GM21786 (cell line): ENCODE results near the gene NKPD1.

Experiments
- ATAC-seq: cut with Tn5 transposase; IDR thresholded peaks from one replicate; pipeline ENCODE4 v1.9.1; 2021; ENCODE audit not compliant: unreplicated experiment

The NKPD1 gene

DNA sequence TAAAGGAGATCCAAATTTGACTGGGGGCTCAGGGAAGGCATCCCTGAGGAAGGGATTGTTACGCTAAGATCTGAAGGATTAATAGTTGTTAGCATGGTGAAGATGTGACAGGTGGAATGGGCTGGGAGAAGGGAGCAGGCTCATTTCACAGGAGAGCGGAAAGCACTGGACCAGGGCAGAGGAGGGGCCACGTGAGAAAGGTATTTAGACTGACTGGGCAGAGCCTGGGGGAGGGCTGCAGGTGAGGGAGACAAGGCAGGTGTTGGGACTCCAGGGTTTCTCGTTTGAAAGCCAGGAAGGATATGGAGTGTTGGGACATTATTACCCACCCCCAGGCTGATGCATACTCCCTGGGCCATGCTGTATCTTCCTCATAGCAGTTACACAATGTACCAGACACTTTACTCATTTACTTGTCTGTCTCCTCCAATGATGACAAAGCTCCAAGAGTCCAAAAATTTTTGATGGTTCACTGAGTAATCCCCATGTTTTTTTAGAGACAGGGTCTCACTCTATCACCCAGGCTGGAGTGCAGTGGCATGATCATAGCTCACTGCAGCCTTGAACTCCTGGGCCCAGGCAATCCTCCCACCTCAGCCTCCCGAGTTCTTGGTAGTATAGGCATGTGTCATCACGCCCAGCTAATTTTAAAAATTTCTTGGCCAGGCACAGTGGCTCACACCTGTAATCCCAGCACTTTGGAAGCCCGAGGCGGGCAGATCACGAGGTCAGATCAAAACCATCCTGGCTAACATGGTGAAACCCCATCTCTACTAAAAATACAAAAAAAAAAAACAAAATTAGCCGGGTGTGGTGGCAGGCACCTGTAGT lies 14.9 kb upstream of the NKPD1 start:
- no peak for ATAC-seq

GRCh38 chr19:45173816-45174215 lies 13.0 kb upstream of the NKPD1 start:
- ATAC-seq = no peak

DNA sequence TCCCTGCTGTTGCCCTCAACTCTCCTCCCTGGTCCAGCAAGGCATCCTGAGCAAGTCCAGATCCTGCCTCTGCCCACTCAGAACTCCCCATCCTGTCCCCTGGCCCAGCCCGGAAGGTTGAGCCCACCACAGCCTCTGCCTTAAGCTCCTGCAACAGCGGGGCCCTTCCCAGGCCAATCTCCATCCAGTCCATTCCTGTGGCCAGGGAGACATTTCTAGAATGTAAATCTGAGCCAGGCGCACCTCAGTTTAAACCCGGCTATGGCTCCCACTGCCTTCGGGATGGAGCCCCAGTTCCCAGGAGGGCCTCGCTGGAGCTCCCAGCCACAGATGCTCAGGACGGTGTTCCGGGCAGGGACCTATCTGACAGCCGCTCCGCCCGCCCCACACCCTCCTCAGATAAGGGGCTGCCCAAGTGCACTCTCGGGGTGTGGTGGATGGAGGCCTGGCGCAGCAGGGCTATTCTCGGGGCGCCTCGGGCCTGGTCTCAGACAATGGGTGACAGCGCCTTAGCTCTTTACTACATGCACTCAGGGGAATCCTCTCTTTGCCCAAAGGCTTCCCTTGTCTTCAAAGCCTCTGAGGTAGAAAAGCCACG lies 11.9 kb upstream of the NKPD1 start:
- ATAC-seq = no peak

- no peak for ATAC-seq
These were observed 11.4 kb upstream of the NKPD1 start for GRCh38 chr19:45172173-45172572.

GRCh38 chr19:45171211-45171623 lies 10.4 kb upstream of the NKPD1 start:
- no peak for ATAC-seq

DNA sequence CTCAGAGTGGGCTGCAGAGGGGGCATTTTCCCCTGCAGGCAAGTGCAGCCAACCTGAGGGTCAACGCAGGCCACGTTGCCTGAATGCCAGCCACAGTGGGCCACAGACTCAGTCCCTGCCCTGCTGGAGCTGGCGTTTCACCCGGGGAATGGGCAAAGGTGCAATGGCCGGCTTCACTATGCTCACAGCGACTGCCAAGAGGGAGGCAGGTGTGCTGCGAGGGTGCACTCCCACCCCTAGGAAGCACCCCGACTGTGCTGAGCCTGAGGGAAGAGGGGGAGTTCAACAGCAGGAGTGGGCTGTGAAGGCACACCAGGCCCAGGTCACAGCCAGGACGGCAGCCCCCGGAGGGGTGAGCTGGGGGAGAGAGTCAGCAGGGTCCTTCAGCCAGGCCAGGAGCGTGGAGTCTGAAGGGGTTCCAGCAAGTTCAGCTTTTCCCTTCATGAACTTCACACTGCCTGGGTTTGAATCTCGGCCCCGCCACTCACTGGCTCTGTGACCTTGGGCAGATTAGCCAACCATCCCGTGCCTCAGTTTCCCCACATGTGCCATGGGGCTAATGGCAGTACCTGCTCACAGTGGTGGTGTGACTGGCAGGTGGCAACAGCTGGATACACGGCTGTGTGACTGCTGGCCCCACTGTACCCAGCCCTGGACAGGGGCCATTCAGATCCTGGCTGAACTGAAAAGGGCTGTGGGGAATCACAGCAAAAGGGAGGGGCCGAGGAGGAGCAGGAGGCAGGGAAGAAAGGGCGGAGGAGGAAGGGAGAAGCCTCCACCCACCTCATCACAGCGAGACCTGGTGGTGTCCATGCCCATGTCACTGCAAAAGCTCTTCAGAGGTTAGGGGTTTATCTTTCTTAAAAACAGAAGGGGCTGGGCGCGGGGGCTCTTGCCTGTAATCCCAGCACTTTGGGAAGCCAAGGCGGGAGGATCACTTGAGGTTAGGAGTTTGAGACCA lies 9.6 kb upstream of the NKPD1 start:
- no peak for ATAC-seq

- no peak for ATAC-seq
These were observed 8.8 kb upstream of the NKPD1 start for GRCh38 chr19:45169602-45170001.

DNA sequence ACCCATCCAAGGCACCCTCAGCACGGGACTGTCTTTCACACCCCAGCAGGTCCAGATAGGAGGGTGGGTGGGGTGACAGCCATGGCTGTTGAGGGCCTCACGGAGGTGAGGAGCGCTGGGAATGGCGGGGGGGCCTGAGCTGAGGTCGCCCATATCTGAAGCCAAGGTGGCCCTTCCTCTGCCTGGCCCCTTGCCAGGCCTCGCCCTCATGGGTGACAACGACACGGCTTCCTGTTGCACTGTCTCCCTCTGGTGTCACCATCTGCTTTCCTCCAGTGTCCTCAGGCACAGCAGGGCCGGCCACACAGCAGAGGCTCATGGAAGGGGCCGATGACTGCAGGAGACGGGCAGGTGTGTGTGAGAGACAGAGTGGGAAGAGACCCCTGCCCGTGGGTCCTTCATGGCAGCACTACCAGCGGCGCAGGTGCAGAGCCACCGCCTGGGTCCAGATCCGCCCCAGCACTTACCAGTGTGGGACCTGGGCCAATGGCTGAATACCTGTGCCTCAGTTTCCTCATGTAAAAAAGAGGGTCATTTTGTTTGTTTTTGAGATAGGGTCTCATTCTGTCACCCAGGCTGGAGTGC lies 8.1 kb upstream of the NKPD1 start:
- ATAC-seq = no peak

- ATAC-seq = no peak
These were observed 6.0 kb upstream of the NKPD1 start for GRCh38 chr19:45166723-45167252.

GRCh38 chr19:45164577-45165335 lies 4.0 kb upstream of the NKPD1 start:
- ATAC-seq = peak; percentile 70

DNA sequence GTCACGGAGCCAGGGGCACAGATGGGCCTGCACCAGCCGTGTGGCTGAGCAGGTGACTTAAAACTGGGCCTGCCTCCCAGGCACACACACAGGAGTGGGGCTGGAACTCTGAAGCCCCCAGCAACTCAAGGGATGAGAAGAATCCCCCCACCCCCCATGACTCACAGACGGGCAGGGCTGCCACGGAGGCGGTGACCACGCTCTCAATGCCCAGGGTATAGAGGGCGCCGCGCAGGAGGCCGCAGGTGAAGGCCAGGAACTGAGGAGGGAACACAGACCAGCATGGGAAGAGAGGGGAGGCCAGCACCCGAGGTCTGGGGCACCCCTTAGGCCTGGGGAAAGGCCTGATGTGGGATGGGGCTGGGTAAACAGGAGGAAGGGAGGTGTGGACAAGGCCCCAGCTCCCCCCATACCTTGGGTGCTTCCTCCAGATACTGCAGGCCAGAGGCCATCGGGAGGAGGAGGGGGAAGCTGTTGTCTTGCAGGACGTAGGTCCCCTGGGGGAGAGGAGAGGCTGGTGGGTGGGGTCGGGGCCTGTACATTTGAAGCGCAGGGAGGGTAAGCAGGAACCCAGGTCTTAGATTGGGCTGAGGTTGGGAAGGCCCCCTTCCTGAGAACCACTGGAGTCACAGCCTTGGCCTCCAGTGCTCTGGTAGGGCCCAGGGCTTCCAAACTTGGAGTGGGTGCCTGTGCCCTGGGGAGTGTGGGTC lies 3.1 kb upstream of the NKPD1 start:
- ATAC-seq = no peak

DNA sequence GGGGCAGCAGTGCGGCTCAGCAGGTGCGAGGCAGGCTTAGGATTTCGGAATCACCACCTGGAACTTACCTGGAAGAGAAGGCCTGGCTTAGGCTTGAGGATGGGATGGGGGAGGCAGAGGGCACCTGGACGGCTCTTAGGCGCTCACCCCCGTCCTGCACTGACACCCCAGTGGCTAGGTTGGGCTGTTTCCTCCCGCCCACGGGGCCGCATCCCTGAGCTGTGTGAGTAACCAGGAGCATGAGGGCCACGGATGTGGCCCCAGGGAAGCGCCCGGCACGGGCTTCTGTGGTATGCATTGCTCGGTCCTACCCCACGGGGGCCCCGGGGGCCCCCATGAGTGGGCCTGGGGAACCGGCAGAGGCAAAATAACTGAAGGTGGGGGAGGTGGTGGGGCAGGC lies 2.4 kb upstream of the NKPD1 start:
- ATAC-seq = no peak

GRCh38 chr19:45162608-45163143 lies 1.9 kb upstream of the NKPD1 start:
- no peak for ATAC-seq

DNA sequence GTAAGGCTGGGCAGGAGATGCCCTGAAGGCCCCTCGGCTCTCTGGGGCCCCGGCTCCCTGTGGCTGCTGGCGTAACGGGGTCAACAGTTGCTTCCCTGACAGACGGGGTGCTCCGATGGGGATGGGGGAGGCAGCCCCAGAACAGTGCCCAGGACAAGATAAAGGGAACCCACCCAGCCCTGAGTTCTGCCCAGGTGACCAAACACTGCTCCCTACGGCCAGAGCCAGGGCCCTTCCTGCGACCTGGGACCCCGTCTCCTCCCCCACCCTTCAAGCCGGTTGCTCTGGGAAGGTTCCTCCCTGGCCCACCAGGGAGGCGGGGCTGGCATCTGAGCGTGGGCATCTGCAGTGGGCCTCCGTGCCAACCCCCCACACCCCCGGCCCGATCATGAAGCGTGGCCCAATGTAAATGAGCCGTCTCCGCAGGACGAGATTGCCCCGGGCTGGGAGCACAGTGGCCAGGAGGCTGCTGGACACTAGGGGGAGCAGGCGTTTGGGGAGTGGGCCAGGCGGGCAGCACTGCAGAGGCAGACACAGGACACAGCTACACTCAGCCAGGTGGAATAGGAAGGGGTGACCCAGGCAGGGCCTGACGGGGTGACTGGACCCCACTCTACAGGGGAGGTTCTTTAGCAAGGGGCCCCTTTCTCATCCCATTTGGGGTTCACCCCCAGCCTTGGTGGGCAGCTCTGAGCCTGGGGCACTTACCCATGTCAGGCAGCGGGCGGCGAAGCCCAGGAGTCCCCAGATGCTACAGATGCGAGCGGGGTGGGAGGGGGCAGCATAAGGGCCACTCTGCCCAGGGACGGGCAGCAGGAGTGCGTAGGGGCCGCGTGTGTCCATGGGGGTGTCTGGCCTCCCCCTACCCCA lies 1.2 kb upstream of the NKPD1 start:
- no peak for ATAC-seq

GRCh38 chr19:45159971-45160324 lies 834 bp downstream of the NKPD1 start:
- no peak for ATAC-seq

GRCh38 chr19:45159210-45159970 lies 1.4 kb downstream of the NKPD1 start:
- no peak for ATAC-seq

- no peak for ATAC-seq
These were observed 2.1 kb downstream of the NKPD1 start for GRCh38 chr19:45158503-45159209.
